ENCODE data around the gene NFXL1.
A peak's percentile ranks its signal among the peaks of the same experiment; 100 is the strongest.

NFXL1 gene

GRCh38 chr4:47862297-47862696, 52.1 kb downstream of the NFXL1 start:
- no peak overlapping the region for H3K4me3 ChIP-seq (ENCODE audit: control insufficient read depth, low read depth, low read length)
- no peak for TF ChIP-seq CTCF (conservative IDR thresholded peaks at IDR 0.05; ENCODE audit: control insufficient read depth, insufficient read depth, low read depth, low read length)
- peak; percentile 36 for DNase-seq (ENCODE audit: low read depth)

GRCh38 chr4:47860305-47860704, 54.1 kb downstream of the NFXL1 start:
- no peak for TF ChIP-seq CTCF (conservative IDR thresholded peaks at IDR 0.05; ENCODE audit: control insufficient read depth, insufficient read depth, low read depth, low read length)
- H3K4me3 ChIP-seq (ENCODE audit: control insufficient read depth, low read depth, low read length), result no peak overlapping the region

GRCh38 chr4:47858006-47858405, 56.4 kb downstream of the NFXL1 start:
- DNase-seq (ENCODE audit: low read depth), result no peak
- TF ChIP-seq CTCF (conservative IDR thresholded peaks at IDR 0.05; ENCODE audit: control insufficient read depth, insufficient read depth, low read depth, low read length), result no peak
- H3K4me3 ChIP-seq (ENCODE audit: control insufficient read depth, low read depth, low read length), result no peak overlapping the region

More at GRCh38 chr4:47860305-47860704, 54.1 kb downstream of the NFXL1 start:
- no peak for DNase-seq (ENCODE audit: low read depth)

- DNase-seq (ENCODE audit: low read depth), result no peak
- no peak overlapping the region for H3K4me3 ChIP-seq (ENCODE audit: control insufficient read depth, low read depth, low read length)
- TF ChIP-seq CTCF (conservative IDR thresholded peaks at IDR 0.05; ENCODE audit: control insufficient read depth, insufficient read depth, low read depth, low read length), result no peak
Observed at GRCh38 chr4:47856713-47857112, 57.7 kb downstream of the NFXL1 start.

- DNase-seq (ENCODE audit: low read depth), result peak; percentile 99
- H3K4me3 ChIP-seq (ENCODE audit: control insufficient read depth, low read depth, low read length), result no peak overlapping the region
- no peak for TF ChIP-seq CTCF (conservative IDR thresholded peaks at IDR 0.05; ENCODE audit: control insufficient read depth, insufficient read depth, low read depth, low read length)
Observed at GRCh38 chr4:47855350-47855749, 59.0 kb downstream of the NFXL1 start.

GRCh38 chr4:47852136-47852535, 62.2 kb downstream of the NFXL1 start:
- peak; percentile 97 for DNase-seq (ENCODE audit: low read depth)

More at GRCh38 chr4:47852136-47852535, 62.2 kb downstream of the NFXL1 start:
- no peak overlapping the region for H3K4me3 ChIP-seq (ENCODE audit: control insufficient read depth, low read depth, low read length)
- TF ChIP-seq CTCF (conservative IDR thresholded peaks at IDR 0.05; ENCODE audit: control insufficient read depth, insufficient read depth, low read depth, low read length), result no peak
